HL-60 (cell line): ENCODE measurements around the gene SCUBE1.
"Not testable (repeated sequence)": the region's sequence is repeated elsewhere in the genome, so short reads cannot be mapped to it uniquely, and the experiment has no call there.

Experiments
- DNase-seq, 2 experiments: peaks; one replicate each; pipeline ENCODE4 v3.0.0-alpha.2; 2010 to 2020; ENCODE audit warnings: low read depth in 1 of 2, low spot score in 1 of 2
- H3K27ac ChIP-seq: fragments of 250-450 bp; sonication (Bioruptor Pico); replicated peaks from 2 replicates; pipeline ENCODE4 v1.5.1; 2020; ENCODE audit warnings: mild to moderate bottlenecking, moderate library complexity
- H3K27me3 ChIP-seq: fragments of 250-450 bp; sonication (Bioruptor Pico); 2 replicates; pipeline ENCODE4 v1.5.1; 2021; ENCODE audit warnings: mild to moderate bottlenecking, moderate library complexity; ENCODE audit not compliant: insufficient read depth, poor library complexity, severe bottlenecking
- H3K4me3 ChIP-seq: replicated peaks from 2 replicates; pipeline ENCODE4 v1.5.1; 2011; ENCODE audit warnings: mild to moderate bottlenecking, control low read depth, low read length; ENCODE audit not compliant: insufficient read depth
- CTCF ChIP-seq: IDR thresholded peaks from one replicate; pipeline ENCODE4 v1.5.1; 2011; ENCODE audit warnings: low read length, control low read depth, inconsistent platforms; ENCODE audit not compliant: insufficient read depth
- GABPA ChIP-seq: IDR thresholded peaks from 2 replicates; pipeline ENCODE4 v1.6.1; 2012; ENCODE audit warnings: low read depth
- POLR2AphosphoS5 ChIP-seq: IDR thresholded peaks from 2 replicates; pipeline ENCODE4 v1.6.1; 2012; ENCODE audit warnings: low read depth
- REST ChIP-seq: IDR thresholded peaks from 2 replicates; pipeline ENCODE4 v1.6.1; 2012; ENCODE audit warnings: low read depth; ENCODE audit not compliant: insufficient replicate concordance
- SPI1 ChIP-seq: IDR thresholded peaks from 2 replicates; pipeline ENCODE4 v1.6.1; 2012; ENCODE audit warnings: low read depth, mild to moderate bottlenecking, borderline replicate concordance

The SCUBE1 gene

GRCh38 chr22:43288378-43288777 is 54.8 kb downstream of the SCUBE1 start:
- H3K4me3 ChIP-seq, result no peak overlapping the region
- H3K27ac ChIP-seq, result no peak overlapping the region
- TF ChIP-seq GABPA (no peak), CTCF (no peak), POLR2AphosphoS5 (no peak), SPI1 (no peak), REST (no peak)
- no peak for DNase-seq
- H3K27me3 ChIP-seq, result no peaks in the 10 kb centered on the region

- no peak overlapping the region for H3K4me3 ChIP-seq
- TF ChIP-seq CTCF (no peak), POLR2AphosphoS5 (no peak), GABPA (no peak), REST (no peak), SPI1 (no peak)
- no peak overlapping the region for H3K27ac ChIP-seq
- H3K27me3 ChIP-seq, result no peaks in the 10 kb centered on the region
- DNase-seq, result no peak
Observed at GRCh38 chr22:43287441-43287840, 55.7 kb downstream of the SCUBE1 start.

DNA sequence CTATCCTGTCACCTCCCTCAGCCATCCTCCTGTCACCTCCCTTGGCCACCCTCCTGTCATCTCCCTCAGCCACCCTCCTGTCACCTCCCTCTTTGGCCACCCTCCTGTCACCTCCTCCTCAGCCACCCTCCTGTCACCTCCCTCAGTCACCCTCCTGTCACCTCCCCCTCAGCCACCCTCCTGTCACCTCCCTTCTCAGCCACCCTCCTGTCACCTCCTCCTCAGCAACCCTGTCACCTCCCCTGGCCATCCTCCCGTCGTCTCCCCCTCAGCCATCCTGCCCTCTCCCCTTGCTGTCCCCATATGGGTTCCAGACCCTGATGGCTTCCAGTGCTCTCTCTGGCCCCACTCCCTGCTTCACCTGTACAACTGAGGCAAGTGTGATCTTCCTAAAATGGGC is 61.8 kb downstream of the SCUBE1 start:
- H3K27me3 ChIP-seq, result no peaks in the 10 kb centered on the region
- DNase-seq, result no peak
- TF ChIP-seq CTCF, result no peak
- no peak for TF ChIP-seq REST
- no peak for TF ChIP-seq SPI1
- TF ChIP-seq POLR2AphosphoS5, result no peak
- no peak for TF ChIP-seq GABPA

DNA sequence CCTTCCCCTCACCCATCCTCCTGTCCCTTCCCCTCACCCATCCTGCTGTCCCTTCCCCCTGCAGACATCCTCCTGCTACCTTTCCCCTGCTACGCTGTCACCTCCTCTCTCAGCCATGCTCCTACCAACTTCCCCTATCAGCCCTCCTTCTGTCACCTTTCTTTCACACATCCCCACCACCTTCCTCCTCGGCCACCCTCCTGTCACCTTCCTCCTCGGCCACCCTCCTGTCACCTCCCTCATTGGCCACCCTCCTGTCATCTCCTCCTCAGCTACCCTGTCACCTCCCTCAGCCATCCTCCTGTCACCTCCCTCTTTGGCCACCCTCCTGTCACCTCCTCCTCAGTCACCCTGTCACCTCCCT is 62.7 kb downstream of the SCUBE1 start:
- H3K4me3 ChIP-seq, DNase-seq, H3K27me3 ChIP-seq, H3K27ac ChIP-seq: not testable (repeated sequence)

More for the DNA sequence above, 61.8 kb downstream of the SCUBE1 start:
- no peak overlapping the region for H3K27ac ChIP-seq
- H3K4me3 ChIP-seq, result no peak overlapping the region
